HFFc6 (cell line): ENCODE data around the gene FHDC1. TPM values are rescaled to one million over a fixed set of nuclear protein-coding genes. Genes with fewer than 3 reads are reported as not detected.

Experiments
- DNase-seq: peaks from one replicate; pipeline ENCODE4 v3.0.0-alpha.2; 2018
- H3K27ac Mint-ChIP-seq: 2 replicates; pipeline ENCODE4 v1.8.0; 2020; ENCODE audit warnings: mild to moderate bottlenecking, mixed read lengths
- H3K27me3 Mint-ChIP-seq: 2 replicates; pipeline ENCODE4 v1.8.0; 2021; ENCODE audit warnings: mild to moderate bottlenecking, moderate library complexity, mixed read lengths; ENCODE audit not compliant: insufficient read depth
- H3K36me3 Mint-ChIP-seq: 2 replicates; pipeline ENCODE4 v1.8.0; 2021; ENCODE audit warnings: low read depth, mixed read lengths
- H3K4me1 Mint-ChIP-seq: 2 replicates; pipeline ENCODE4 v1.8.0; 2020; ENCODE audit warnings: low read depth, mixed read lengths
- H3K4me3 Mint-ChIP-seq: 2 replicates; pipeline ENCODE4 v1.8.0; 2020; ENCODE audit warnings: mild to moderate bottlenecking, moderate library complexity, mixed read lengths
- H3K9me3 Mint-ChIP-seq: 2 replicates; pipeline ENCODE4 v1.8.0; 2020; ENCODE audit warnings: mild to moderate bottlenecking, mixed read lengths
- total RNA-seq, 6 experiments: library from RNA; stranded (reverse); fragmentation: NEBNext Ultra II Directional; extraction: Animal tissue kit (Norgen Biotek cat#: 25700); gene quantifications; 2 replicates in 1 of 6; 3 replicates in 5 of 6; pipeline ENCODE4 v1.2.3, GENCODE V29; 2021
- TF ChIP-seq, protein P1 (sequence below): fragments of 200-600 bp; sonication (generic); IDR thresholded peaks from 2 replicates; pipeline ENCODE4 v1.5.0; 2021; ENCODE audit warnings: antibody characterized with exemption, mild to moderate bottlenecking

The FHDC1 gene
- total RNA-seq, 6 experiments from 2014 or later, result 0.19 to 0.66 (median 0.28) TPM

GRCh38 chr4:153018684-153019083, 82.6 kb downstream of the FHDC1 start:
- no peaks in the 10 kb centered on the region for H3K9me3 Mint-ChIP-seq
- peaks cover 33% of the 10 kb centered on the region for H3K27me3 Mint-ChIP-seq
- no peak overlapping the region for H3K27ac Mint-ChIP-seq
- peaks cover 12% of the 10 kb centered on the region for H3K4me1 Mint-ChIP-seq
- TF ChIP-seq, protein P1, sequence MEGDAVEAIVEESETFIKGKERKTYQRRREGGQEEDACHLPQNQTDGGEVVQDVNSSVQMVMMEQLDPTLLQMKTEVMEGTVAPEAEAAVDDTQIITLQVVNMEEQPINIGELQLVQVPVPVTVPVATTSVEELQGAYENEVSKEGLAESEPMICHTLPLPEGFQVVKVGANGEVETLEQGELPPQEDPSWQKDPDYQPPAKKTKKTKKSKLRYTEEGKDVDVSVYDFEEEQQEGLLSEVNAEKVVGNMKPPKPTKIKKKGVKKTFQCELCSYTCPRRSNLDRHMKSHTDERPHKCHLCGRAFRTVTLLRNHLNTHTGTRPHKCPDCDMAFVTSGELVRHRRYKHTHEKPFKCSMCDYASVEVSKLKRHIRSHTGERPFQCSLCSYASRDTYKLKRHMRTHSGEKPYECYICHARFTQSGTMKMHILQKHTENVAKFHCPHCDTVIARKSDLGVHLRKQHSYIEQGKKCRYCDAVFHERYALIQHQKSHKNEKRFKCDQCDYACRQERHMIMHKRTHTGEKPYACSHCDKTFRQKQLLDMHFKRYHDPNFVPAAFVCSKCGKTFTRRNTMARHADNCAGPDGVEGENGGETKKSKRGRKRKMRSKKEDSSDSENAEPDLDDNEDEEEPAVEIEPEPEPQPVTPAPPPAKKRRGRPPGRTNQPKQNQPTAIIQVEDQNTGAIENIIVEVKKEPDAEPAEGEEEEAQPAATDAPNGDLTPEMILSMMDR, result no peak
- no peaks in the 10 kb centered on the region for H3K36me3 Mint-ChIP-seq
- no peak for DNase-seq
- H3K4me3 Mint-ChIP-seq, result no peak overlapping the region

GRCh38 chr4:153019906-153020305, 83.8 kb downstream of the FHDC1 start:
- Mint-ChIP-seq H3K27ac (no peak overlapping the region), H3K36me3 (no peaks in the 10 kb centered on the region), H3K27me3 (peaks cover 44% of the 10 kb centered on the region), H3K4me3 (no peak overlapping the region), H3K9me3 (no peaks in the 10 kb centered on the region), H3K4me1 (peaks cover 5% of the 10 kb centered on the region)
- DNase-seq, result no peak
- TF ChIP-seq, protein P1, result no peak

DNA sequence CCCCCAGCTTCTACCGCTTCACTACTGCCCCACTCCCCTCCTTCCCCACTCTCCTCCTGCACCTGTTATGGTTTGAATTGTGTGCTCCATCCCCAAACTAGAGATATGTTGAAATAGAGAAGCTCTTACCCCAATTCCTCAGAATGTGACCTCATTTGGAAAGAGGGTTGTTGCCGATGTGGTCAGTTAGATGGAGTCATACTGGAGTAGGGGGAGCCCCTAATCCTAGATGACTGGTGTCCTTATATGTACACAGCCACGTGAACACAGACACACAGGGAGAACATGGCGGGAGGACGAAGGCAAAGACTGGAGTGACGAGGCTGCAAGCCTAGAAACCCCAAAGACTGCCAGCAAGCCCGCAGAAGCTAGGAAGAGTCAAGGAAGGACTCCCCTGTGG, 84.3 kb downstream of the FHDC1 start:
- H3K27me3 Mint-ChIP-seq, result peaks cover 45% of the 10 kb centered on the region
- TF ChIP-seq, protein P1, result no peak
- DNase-seq, result no peak
- H3K27ac Mint-ChIP-seq, result no peak overlapping the region
- H3K36me3 Mint-ChIP-seq, result no peaks in the 10 kb centered on the region
- peaks cover 5% of the 10 kb centered on the region for H3K4me1 Mint-ChIP-seq
- no peak overlapping the region for H3K4me3 Mint-ChIP-seq
- no peaks in the 10 kb centered on the region for H3K9me3 Mint-ChIP-seq

GRCh38 chr4:153021276-153021675, 85.2 kb downstream of the FHDC1 start:
- Mint-ChIP-seq H3K4me3 (no peak overlapping the region), H3K4me1 (peaks cover 5% of the 10 kb centered on the region), H3K27me3 (peaks cover 42% of the 10 kb centered on the region), H3K9me3 (no peaks in the 10 kb centered on the region), H3K36me3 (no peaks in the 10 kb centered on the region), H3K27ac (no peak overlapping the region)
- TF ChIP-seq, protein P1, result no peak
- no peak for DNase-seq

DNA sequence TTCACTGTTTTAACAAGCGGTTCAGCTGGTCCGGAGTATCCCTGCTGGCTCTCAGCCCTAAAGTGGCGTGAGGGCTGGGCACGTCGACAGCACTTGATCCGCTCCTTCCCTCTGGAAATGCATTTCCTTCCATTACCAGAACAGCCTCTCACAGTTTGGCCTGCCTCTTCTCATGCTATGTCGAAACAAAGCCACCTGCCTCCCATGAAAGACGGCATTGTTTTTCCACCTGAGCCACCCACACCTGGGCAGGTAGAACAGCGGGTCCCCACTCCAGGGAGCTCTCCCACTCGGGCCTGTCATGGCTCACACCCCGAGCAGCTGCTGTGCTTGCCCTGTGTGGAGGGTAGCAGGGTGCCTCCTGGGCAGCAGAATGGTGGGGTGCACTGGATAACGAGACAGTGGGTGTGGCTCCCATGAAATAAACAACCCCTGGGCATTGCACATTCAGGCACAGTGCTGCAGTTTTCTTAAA, 86.2 kb downstream of the FHDC1 start:
- no peaks in the 10 kb centered on the region for H3K9me3 Mint-ChIP-seq
- peaks cover 39% of the 10 kb centered on the region for H3K27me3 Mint-ChIP-seq
- peaks cover 5% of the 10 kb centered on the region for H3K4me1 Mint-ChIP-seq
- TF ChIP-seq, protein P1, result no peak
- no peaks in the 10 kb centered on the region for H3K36me3 Mint-ChIP-seq
- H3K27ac Mint-ChIP-seq, result no peak overlapping the region
- no peak for DNase-seq
- no peak overlapping the region for H3K4me3 Mint-ChIP-seq

DNA sequence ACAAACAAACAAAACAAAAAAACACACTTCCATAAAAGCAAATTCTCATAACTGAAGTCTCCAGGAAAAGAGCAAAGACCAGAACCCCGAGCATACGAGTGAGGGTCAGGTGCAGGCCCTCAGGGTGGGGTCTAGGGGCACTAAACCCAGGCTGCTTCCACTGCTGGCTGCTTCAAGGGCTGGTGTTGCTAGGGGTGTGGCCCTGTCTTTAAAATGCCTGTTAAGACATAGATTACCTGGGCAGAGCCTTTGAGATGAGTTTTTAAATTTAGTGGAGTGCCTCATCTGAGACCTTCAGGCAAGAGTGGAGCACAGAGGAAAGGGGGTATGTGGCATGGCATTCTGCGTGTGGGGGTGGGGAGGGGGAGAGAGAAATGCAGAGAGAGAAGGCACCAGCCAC, 87.0 kb downstream of the FHDC1 start:
- Mint-ChIP-seq H3K4me3 (no peak overlapping the region), H3K27ac (no peak overlapping the region), H3K4me1 (peaks cover 5% of the 10 kb centered on the region), H3K9me3 (no peaks in the 10 kb centered on the region), H3K27me3 (peaks cover 33% of the 10 kb centered on the region), H3K36me3 (no peaks in the 10 kb centered on the region)
- TF ChIP-seq, protein P1, result no peak
- no peak for DNase-seq
